ENCODE data around the gene HEXD. TPM values are rescaled to one million over a fixed set of nuclear protein-coding genes. Genes with fewer than 3 reads are reported as not detected.

Gene HEXD
- total RNA-seq, 1 donor from 2014 or later: 21.9 TPM

GRCh38 chr17:82397449-82398335 lies 20.5 kb upstream of the HEXD start:
- TF ChIP-seq CTCF (IDR thresholded peaks at IDR 0.05): no peak
- DNase-seq (ENCODE audit: extremely low spot score, unreplicated experiment): no peak
- no peaks in the 10 kb centered on the region for H3K9me3 Mint-ChIP-seq (ENCODE audit: unreplicated experiment)
- H3K27ac Mint-ChIP-seq (ENCODE audit: unreplicated experiment): no peak overlapping the region
- peak overlapping the region; percentile 18 for H3K4me3 Mint-ChIP-seq (ENCODE audit: unreplicated experiment)
- peaks cover 42% of the 10 kb centered on the region for H3K4me1 Mint-ChIP-seq (ENCODE audit: unreplicated experiment)
- no peaks in the 10 kb centered on the region for H3K27me3 Mint-ChIP-seq (ENCODE audit: unreplicated experiment)
- peaks cover 13% of the 10 kb centered on the region for H3K36me3 Mint-ChIP-seq (ENCODE audit: unreplicated experiment)

- Mint-ChIP-seq H3K27me3 (ENCODE audit: unreplicated experiment) (no peaks in the 10 kb centered on the region), H3K4me1 (ENCODE audit: unreplicated experiment) (peaks cover 42% of the 10 kb centered on the region), H3K4me3 (ENCODE audit: unreplicated experiment) (no peak overlapping the region), H3K36me3 (ENCODE audit: unreplicated experiment) (peaks cover 10% of the 10 kb centered on the region), H3K9me3 (ENCODE audit: unreplicated experiment) (no peaks in the 10 kb centered on the region), H3K27ac (ENCODE audit: unreplicated experiment) (peak overlapping the region; percentile 73)
- TF ChIP-seq CTCF (IDR thresholded peaks at IDR 0.05): no peak
- no peak for DNase-seq (ENCODE audit: extremely low spot score, unreplicated experiment)
These were observed 19.1 kb upstream of the HEXD start for GRCh38 chr17:82399041-82399441.

- DNase-seq (ENCODE audit: extremely low spot score, unreplicated experiment): no peak
- Mint-ChIP-seq H3K9me3 (ENCODE audit: unreplicated experiment) (no peaks in the 10 kb centered on the region), H3K4me1 (ENCODE audit: unreplicated experiment) (peaks cover 42% of the 10 kb centered on the region), H3K4me3 (ENCODE audit: unreplicated experiment) (no peak overlapping the region), H3K27me3 (ENCODE audit: unreplicated experiment) (no peaks in the 10 kb centered on the region), H3K27ac (ENCODE audit: unreplicated experiment) (peak overlapping the region; percentile 73), H3K36me3 (ENCODE audit: unreplicated experiment) (peaks cover 10% of the 10 kb centered on the region)
- TF ChIP-seq CTCF (IDR thresholded peaks at IDR 0.05): no peak
These were observed 18.5 kb upstream of the HEXD start for GRCh38 chr17:82399601-82400101.

GRCh38 chr17:82400206-82400605 lies 17.9 kb upstream of the HEXD start:
- Mint-ChIP-seq H3K4me3 (ENCODE audit: unreplicated experiment) (no peak overlapping the region), H3K9me3 (ENCODE audit: unreplicated experiment) (no peaks in the 10 kb centered on the region)

More at GRCh38 chr17:82400206-82400605, 17.9 kb upstream of the HEXD start:
- Mint-ChIP-seq H3K27ac (ENCODE audit: unreplicated experiment) (no peak overlapping the region), H3K27me3 (ENCODE audit: unreplicated experiment) (no peaks in the 10 kb centered on the region), H3K36me3 (ENCODE audit: unreplicated experiment) (peaks cover 10% of the 10 kb centered on the region), H3K4me1 (ENCODE audit: unreplicated experiment) (peaks cover 42% of the 10 kb centered on the region)
- TF ChIP-seq CTCF (IDR thresholded peaks at IDR 0.05): no peak
- DNase-seq (ENCODE audit: extremely low spot score, unreplicated experiment): no peak

Data from osteocyte (in vitro differentiated cells).